GM18511 (cell line): ENCODE measurements around the gene GMCL2.

Experiments
- ATAC-seq: cut with Tn5 transposase; IDR thresholded peaks from one replicate; pipeline ENCODE4 v1.9.1; 2021; ENCODE audit warnings: mild to moderate bottlenecking, moderate library complexity; ENCODE audit not compliant: unreplicated experiment

Gene GMCL2

GRCh38 chr5:178147406-178147805, 39.8 kb downstream of the GMCL2 start:
- no peak for ATAC-seq

DNA sequence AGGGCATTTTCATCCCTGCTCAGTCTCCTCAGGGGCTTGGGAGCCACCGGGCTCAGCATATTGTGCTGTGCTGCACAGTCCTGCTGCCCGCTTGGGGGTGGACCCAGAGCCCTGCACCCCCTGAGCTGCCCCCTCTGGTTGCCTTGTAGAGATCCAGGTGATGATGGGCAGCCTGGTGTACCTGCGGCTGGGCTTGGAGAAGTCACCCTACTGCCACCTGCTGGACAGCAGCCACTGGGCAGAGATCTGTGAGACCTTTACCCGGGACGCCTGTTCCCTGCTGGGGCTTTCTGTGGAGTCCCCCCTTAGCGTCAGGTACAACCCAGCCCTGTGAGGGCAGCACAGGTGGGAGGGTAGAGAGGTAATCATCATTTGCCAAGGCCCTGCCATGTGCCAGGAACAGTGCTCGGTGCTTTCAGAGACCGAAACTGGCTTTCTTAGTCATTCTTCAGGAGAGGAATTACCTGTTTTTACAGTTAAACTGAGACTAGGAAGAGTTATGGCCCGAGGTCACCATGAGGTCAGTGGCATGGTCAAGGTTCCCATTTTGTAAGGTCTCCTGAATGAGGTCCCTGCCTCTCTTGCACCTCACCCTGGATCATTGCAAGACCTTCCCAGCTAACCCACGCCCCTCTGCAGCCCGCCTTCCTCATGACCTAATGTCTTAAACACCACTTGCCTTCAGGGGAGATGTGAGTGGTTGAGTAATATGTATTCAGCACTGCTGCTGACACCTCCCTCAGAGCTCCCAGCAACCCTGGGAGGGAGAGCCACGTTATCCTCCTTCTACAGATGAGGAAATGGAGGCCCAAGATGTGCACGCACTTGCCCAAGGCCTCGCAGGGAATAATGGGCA, 41.0 kb downstream of the GMCL2 start:
- peak; percentile 78 for ATAC-seq

- no peak for ATAC-seq
Measured at GRCh38 chr5:178143901-178144300, 43.3 kb downstream of the GMCL2 start.

DNA sequence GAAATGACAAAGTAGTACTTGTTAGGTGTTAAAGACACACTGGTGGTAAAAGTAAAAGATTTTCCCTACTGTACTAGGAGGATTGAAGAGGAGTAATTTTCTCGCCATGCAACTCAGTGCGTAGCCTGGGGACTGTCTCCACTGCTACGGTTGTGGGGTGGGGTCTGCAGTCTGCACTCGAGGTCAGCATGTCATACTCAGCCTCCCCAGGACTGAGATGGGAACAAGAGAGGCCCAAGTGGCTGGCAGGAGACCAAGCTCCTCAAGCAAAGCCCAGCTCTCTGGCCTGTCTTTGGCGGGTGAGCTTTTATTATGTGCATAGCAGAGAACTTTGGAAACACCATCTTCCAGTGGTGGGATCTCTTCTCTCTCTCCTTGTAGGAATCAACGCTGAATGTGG, 43.9 kb downstream of the GMCL2 start:
- no peak for ATAC-seq

DNA sequence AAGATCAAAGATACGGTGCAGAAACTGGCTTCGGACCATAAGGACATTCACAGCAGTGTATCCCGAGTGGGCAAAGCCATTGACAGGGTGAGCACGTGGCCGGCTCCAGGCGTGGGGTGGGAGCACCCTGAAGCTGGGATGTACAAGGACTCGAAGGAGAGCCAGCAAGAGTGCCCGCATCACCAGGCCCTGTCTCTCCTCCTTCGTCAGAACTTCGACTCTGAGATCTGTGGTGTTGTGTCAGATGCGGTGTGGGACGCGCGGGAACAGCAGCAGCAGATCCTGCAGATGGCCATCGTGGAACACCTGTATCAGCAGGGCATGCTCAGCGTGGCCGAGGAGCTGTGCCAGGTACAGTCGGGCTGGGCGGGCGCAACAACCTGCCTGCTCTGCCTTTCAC, 44.5 kb downstream of the GMCL2 start:
- no peak for ATAC-seq

DNA sequence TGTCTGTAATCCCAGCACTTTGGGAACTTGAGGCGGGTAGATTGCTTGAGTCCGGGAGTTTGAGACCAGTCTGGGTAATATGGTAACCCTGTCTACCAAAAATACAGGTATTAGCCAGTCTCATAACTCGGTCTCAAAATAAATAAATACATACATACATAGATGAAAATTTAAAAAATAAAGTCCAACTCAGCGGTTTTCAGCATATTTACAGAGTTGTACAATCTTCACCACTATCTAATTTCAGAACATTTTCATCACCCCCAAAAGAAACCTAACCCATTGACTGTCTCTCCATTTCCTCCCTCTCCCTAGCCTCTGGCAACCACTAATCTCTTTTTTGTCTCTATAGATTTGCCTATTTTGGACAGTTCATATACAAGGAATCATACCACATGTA, 45.6 kb downstream of the GMCL2 start:
- ATAC-seq, result no peak

DNA sequence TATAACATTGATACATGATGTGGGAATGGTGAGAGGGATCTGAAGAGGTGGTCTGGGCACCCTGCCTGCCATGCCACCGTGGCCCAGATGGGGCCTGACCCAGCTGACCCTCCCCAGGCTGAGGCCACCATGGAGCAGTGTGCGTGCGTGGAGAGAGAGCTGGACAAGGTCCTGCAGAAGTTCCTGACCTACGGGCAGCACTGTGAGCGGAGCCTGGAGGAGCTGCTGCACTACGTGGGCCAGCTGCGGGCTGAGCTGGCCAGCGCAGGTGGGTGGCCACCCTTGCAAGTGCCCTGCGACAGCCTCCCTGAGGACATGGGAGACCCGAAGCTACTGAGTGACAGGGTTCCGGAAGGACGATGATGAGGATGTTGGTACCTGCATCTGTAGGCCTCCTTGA, 49.2 kb downstream of the GMCL2 start:
- ATAC-seq, result no peak

GRCh38 chr5:178136990-178137389, 50.2 kb downstream of the GMCL2 start:
- no peak for ATAC-seq
